ENCODE data around the gene TBC1D32.

TBC1D32 gene

DNA sequence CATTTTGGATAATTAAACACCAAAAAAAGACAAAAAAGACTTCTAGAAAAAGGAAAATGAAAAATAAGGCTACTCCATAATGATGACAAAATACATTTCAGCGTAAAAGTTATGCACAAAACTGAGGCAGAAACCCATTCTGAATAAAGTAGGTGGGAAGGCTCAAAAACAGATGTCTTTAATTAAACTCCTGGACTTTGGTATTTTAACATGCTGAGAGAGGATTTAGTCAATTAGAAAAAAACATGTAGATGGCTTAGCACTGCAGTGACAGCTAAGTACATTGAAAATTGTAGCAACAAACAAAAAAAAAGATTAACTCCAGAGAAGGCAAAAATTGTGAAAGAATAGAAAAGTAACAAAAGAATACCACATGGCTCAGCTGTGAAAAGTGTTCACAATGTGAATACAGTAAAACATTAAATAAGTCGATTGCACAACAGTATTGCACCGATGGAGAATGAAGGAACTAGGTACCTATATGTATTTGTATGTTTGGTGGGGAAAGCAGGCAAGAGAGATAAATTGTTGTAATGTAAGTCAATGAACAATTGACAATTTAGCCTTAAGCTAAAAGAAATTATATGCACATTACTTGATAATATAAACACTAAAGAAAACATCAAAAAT, 59.5 kb downstream of the TBC1D32 start:
- Histone ChIP-seq H3K9me3 (ENCODE audit: control insufficient read depth, insufficient read depth, low read length) (no peaks in the 10 kb centered on the region), H3K27me3 (ENCODE audit: control insufficient read depth, insufficient read depth, low read length) (no peaks in the 10 kb centered on the region), H3K4me1 (ENCODE audit: control insufficient read depth, insufficient read depth, low read length) (no peaks in the 10 kb centered on the region), H3K27ac (ENCODE audit: low read depth, low read length) (no peak overlapping the region), H3K4me3 (ENCODE audit: low read depth, low read length) (no peak overlapping the region), H3K9ac (ENCODE audit: low read depth, low read length) (no peak overlapping the region), H3K36me3 (ENCODE audit: control insufficient read depth, insufficient read depth, low read length) (no peaks in the 10 kb centered on the region)

DNA sequence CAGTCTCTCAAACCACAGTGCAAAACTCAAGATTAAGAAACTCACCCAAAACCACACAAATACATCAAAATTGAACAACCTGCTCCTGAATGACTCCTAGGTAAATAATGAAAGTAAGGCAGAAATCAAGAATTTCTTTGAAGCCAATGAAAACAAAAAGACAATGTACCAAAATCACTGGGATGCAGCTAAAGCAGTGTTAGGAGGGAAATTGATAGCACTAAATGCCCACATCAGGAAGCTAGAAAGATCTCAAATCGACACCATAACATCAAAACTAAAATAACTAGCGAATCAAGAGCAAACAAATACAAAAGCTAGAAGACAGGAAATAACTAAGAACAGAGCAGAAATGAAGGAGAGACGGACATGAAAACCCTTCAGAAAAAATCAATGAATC, 70.5 kb downstream of the TBC1D32 start:
- Histone ChIP-seq H3K36me3 (ENCODE audit: control insufficient read depth, insufficient read depth, low read length) (no peaks in the 10 kb centered on the region), H3K4me1 (ENCODE audit: control insufficient read depth, insufficient read depth, low read length) (no peaks in the 10 kb centered on the region), H3K27ac (ENCODE audit: low read depth, low read length) (no peak overlapping the region), H3K4me3 (ENCODE audit: low read depth, low read length) (no peak overlapping the region), H3K9ac (ENCODE audit: low read depth, low read length) (no peak overlapping the region), H3K27me3 (ENCODE audit: control insufficient read depth, insufficient read depth, low read length) (no peaks in the 10 kb centered on the region), H3K9me3 (ENCODE audit: control insufficient read depth, insufficient read depth, low read length) (peaks cover 14% of the 10 kb centered on the region)

DNA sequence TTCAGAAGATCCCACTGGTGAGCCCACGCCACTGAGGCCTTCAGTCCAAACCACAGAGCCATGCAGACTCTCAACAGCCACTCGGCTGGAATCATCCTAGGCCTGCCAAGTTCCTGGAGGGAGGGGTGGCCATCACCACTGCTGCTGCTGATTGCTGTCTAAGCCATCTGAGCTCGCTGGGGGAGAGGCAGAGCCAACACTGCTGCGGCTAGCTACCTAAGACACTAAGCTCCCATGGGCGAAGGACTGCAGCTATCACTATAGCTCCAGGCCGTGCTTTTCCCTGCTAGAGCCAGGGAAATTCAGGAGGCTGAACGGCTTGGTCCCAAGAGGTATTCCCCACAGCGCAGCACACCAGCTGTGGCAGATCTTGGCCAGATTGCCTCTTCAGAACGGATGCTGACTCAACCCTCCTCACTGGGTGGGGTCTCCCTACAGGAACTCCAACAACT, 73.6 kb downstream of the TBC1D32 start:
- Histone ChIP-seq H3K36me3 (ENCODE audit: control insufficient read depth, insufficient read depth, low read length) (no peaks in the 10 kb centered on the region), H3K27ac (ENCODE audit: low read depth, low read length) (no peak overlapping the region), H3K9ac (ENCODE audit: low read depth, low read length) (no peak overlapping the region), H3K4me1 (ENCODE audit: control insufficient read depth, insufficient read depth, low read length) (no peaks in the 10 kb centered on the region), H3K4me3 (ENCODE audit: low read depth, low read length) (no peak overlapping the region), H3K9me3 (ENCODE audit: control insufficient read depth, insufficient read depth, low read length) (no peaks in the 10 kb centered on the region), H3K27me3 (ENCODE audit: control insufficient read depth, insufficient read depth, low read length) (no peaks in the 10 kb centered on the region)

DNA sequence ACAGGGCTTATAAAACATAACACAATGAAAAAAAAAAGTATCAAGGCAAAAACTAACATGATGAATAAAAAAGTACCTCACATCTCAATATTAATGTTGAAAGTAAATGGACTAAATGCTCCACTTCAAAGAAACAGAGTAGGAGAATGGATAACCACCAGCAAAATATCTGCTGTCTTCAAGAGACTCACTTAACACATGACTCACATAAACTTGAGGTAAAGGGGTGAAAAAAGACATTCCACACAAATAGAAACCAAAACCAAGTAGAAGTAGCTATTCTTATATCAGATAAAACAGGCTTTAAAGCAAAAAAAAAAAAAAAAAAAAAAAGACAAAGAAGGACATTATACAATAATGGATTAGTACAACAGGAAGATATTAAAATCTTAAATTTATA, 86.9 kb downstream of the TBC1D32 start:
- H3K9ac ChIP-seq (ENCODE audit: low read depth, low read length): no peak overlapping the region
- H3K9me3 ChIP-seq (ENCODE audit: control insufficient read depth, insufficient read depth, low read length): no peaks in the 10 kb centered on the region
- no peaks in the 10 kb centered on the region for H3K27me3 ChIP-seq (ENCODE audit: control insufficient read depth, insufficient read depth, low read length)
- H3K4me3 ChIP-seq (ENCODE audit: low read depth, low read length): no peak overlapping the region
- no peak overlapping the region for H3K27ac ChIP-seq (ENCODE audit: low read depth, low read length)
- H3K36me3 ChIP-seq (ENCODE audit: control insufficient read depth, insufficient read depth, low read length): no peaks in the 10 kb centered on the region
- H3K4me1 ChIP-seq (ENCODE audit: control insufficient read depth, insufficient read depth, low read length): no peaks in the 10 kb centered on the region

DNA sequence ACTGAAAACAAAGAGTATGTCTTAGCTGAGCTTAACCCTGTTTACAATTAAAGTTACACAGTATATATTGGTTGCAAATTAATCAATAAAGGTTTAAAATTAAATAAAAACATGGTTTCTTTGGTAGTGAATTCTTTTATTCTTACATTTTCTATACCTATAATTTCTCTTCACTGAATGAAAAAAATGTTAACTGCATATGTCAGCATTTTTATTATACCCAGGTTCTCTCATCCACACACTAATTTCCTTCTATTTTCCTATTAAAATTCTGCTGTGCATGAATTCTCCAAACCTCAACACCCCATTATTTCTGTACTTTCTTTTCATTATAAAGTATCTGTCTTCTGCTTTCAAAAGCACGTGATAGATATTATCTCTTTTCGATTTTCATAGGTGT, 91.9 kb downstream of the TBC1D32 start:
- no peaks in the 10 kb centered on the region for H3K27me3 ChIP-seq (ENCODE audit: control insufficient read depth, insufficient read depth, low read length)
- peaks cover 3% of the 10 kb centered on the region; the same call in 1 of the 2 replicates for H3K4me1 ChIP-seq (ENCODE audit: control insufficient read depth, insufficient read depth, low read length)
- no peak overlapping the region for H3K4me3 ChIP-seq (ENCODE audit: low read depth, low read length)
- no peak overlapping the region for H3K9ac ChIP-seq (ENCODE audit: low read depth, low read length)
- H3K9me3 ChIP-seq (ENCODE audit: control insufficient read depth, insufficient read depth, low read length): no peaks in the 10 kb centered on the region
- H3K36me3 ChIP-seq (ENCODE audit: control insufficient read depth, insufficient read depth, low read length): no peaks in the 10 kb centered on the region
- no peak overlapping the region for H3K27ac ChIP-seq (ENCODE audit: low read depth, low read length)

DNA sequence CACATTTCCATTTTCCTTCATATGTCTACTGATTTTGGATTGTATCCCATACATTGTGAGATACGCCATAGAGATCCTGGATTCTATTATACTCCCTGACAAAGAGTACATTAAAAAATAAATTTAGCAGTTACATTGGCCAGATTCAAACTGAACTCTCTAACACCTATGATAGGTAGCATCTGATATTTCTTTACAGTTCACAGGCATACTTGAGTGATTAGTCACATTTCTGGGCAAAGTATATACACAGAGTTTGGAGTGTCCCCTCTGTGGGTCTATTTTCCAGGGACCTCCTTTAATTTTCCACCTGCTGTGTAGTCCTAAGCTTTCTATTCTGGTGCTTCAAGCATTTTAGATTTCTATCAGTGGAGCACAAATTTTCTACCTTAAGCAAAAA, 96.4 kb downstream of the TBC1D32 start:
- peaks cover 3% of the 10 kb centered on the region; the same call in 1 of the 2 replicates for H3K4me1 ChIP-seq (ENCODE audit: control insufficient read depth, insufficient read depth, low read length)
- H3K27ac ChIP-seq (ENCODE audit: low read depth, low read length): no peak overlapping the region

DNA sequence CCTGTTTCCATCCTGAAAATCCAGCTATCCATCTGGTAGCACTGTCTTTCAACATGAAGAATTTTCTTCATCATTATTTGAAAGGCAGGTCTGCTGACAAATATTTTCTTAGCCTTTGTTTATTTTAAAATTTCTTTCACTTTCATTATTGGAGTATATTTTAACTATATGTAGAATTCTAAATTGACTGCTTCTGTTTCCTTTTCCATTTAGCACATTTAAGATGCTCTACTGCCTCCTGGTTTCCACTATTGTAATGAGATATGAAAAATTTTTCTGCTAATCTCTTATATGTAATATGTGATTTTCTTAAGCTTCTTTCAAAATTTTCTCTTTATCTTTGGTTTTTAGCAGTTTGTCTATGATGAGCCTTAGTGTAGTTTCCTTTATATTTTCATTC, 97.3 kb downstream of the TBC1D32 start:
- no peak overlapping the region for H3K9ac ChIP-seq (ENCODE audit: low read depth, low read length)
- H3K36me3 ChIP-seq (ENCODE audit: control insufficient read depth, insufficient read depth, low read length): no peaks in the 10 kb centered on the region
- no peak overlapping the region for H3K27ac ChIP-seq (ENCODE audit: low read depth, low read length)
- no peaks in the 10 kb centered on the region for H3K9me3 ChIP-seq (ENCODE audit: control insufficient read depth, insufficient read depth, low read length)
- no peak overlapping the region for H3K4me3 ChIP-seq (ENCODE audit: low read depth, low read length)
- H3K27me3 ChIP-seq (ENCODE audit: control insufficient read depth, insufficient read depth, low read length): no peaks in the 10 kb centered on the region
- peaks cover 3% of the 10 kb centered on the region; the same call in 1 of the 2 replicates for H3K4me1 ChIP-seq (ENCODE audit: control insufficient read depth, insufficient read depth, low read length)

More for the DNA sequence above, 96.4 kb downstream of the TBC1D32 start:
- H3K36me3 ChIP-seq (ENCODE audit: control insufficient read depth, insufficient read depth, low read length): no peaks in the 10 kb centered on the region
- no peaks in the 10 kb centered on the region for H3K27me3 ChIP-seq (ENCODE audit: control insufficient read depth, insufficient read depth, low read length)
- no peak overlapping the region for H3K9ac ChIP-seq (ENCODE audit: low read depth, low read length)
- H3K9me3 ChIP-seq (ENCODE audit: control insufficient read depth, insufficient read depth, low read length): no peaks in the 10 kb centered on the region
- no peak overlapping the region for H3K4me3 ChIP-seq (ENCODE audit: low read depth, low read length)

DNA sequence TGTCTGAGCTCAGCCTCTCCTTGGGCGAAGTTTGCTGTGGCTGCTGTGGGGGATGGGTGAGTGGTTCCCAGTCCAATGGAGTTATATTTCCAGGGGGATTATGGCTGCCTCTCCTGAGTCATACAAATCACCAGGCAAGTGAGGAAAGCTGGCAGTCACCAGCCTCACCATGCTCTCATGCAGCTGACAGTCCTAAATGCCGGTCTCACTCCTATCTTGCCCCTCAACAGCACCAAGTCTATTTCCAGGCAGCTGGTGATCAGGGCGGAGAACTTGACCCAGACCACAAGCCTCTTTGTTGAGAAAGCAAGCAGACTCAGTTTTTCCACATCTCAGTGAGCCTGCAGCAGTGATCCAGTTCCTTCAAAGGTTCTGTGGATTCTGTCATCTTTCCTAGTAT, 98.9 kb downstream of the TBC1D32 start:
- Histone ChIP-seq H3K4me1 (ENCODE audit: control insufficient read depth, insufficient read depth, low read length) (no peaks in the 10 kb centered on the region), H3K36me3 (ENCODE audit: control insufficient read depth, insufficient read depth, low read length) (no peaks in the 10 kb centered on the region), H3K9ac (ENCODE audit: low read depth, low read length) (no peak overlapping the region), H3K9me3 (ENCODE audit: control insufficient read depth, insufficient read depth, low read length) (no peaks in the 10 kb centered on the region), H3K27me3 (ENCODE audit: control insufficient read depth, insufficient read depth, low read length) (no peaks in the 10 kb centered on the region), H3K27ac (ENCODE audit: low read depth, low read length) (no peak overlapping the region), H3K4me3 (ENCODE audit: low read depth, low read length) (no peak overlapping the region)

DNA sequence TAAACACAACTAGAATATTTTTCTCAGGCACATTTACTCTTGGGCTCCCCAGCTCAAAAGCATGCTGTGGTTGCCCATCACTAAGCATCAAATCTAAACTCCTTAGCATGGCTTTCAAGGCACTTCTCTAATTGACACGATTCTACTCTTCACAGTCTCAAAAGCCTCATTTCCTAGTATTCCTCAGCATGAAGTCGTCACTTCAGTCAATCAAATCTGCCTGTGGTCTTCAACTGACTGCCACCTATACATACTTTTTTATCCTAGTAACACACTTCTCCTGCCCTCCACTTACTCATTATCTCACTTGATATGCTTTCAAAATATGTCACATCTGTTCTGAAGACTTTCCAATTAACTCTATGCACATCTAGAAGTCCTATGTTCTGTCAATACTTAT, 110.3 kb downstream of the TBC1D32 start:
- H3K4me1 ChIP-seq (ENCODE audit: control insufficient read depth, insufficient read depth, low read length): no peaks in the 10 kb centered on the region
- no peak overlapping the region for H3K9ac ChIP-seq (ENCODE audit: low read depth, low read length)
- H3K36me3 ChIP-seq (ENCODE audit: control insufficient read depth, insufficient read depth, low read length): no peaks in the 10 kb centered on the region
- no peaks in the 10 kb centered on the region for H3K9me3 ChIP-seq (ENCODE audit: control insufficient read depth, insufficient read depth, low read length)
- no peak overlapping the region for H3K4me3 ChIP-seq (ENCODE audit: low read depth, low read length)
- no peaks in the 10 kb centered on the region for H3K27me3 ChIP-seq (ENCODE audit: control insufficient read depth, insufficient read depth, low read length)
- no peak overlapping the region for H3K27ac ChIP-seq (ENCODE audit: low read depth, low read length)

DNA sequence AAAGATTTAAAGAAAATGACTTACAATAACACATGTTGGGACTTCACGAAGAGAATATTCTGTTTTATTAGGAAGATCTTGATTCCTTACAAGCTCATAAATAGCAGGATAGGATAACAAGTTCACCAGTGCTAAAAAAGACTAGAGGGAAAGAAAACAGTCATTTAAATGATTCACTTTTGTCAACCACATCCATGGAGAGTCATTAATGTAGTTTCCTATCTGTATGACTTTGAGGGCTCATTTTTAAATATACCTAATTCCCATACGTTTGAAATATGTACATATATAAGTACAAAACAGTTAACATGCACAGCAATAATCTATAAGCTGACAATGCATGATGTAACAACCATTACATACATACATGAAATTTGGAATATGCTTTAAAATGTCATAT, 111.1 kb downstream of the TBC1D32 start:
- no peaks in the 10 kb centered on the region for H3K9me3 ChIP-seq (ENCODE audit: control insufficient read depth, insufficient read depth, low read length)
- H3K4me1 ChIP-seq (ENCODE audit: control insufficient read depth, insufficient read depth, low read length): no peaks in the 10 kb centered on the region
- H3K36me3 ChIP-seq (ENCODE audit: control insufficient read depth, insufficient read depth, low read length): no peaks in the 10 kb centered on the region
- H3K9ac ChIP-seq (ENCODE audit: low read depth, low read length): no peak overlapping the region
- no peak overlapping the region for H3K27ac ChIP-seq (ENCODE audit: low read depth, low read length)
- no peak overlapping the region for H3K4me3 ChIP-seq (ENCODE audit: low read depth, low read length)
- no peaks in the 10 kb centered on the region for H3K27me3 ChIP-seq (ENCODE audit: control insufficient read depth, insufficient read depth, low read length)

DNA sequence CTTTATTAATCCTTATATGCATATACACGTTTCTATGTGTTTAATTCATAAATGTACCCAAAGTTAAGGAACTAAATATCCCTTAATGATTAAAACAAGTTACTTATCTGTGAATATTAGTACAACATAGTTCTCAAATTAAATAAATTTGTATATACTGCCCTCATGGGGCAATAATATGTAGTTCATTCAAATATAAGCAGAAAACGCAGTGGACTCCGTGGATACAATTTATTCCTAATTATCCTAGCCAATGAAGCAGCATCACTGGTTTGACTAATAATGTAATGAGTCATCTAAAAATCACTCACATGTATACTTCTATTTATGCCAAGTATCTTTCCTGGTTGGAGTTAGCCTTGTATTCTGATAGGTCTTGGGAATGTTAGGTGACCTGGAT, 111.6 kb downstream of the TBC1D32 start:
- no peaks in the 10 kb centered on the region for H3K9me3 ChIP-seq (ENCODE audit: control insufficient read depth, insufficient read depth, low read length)
- H3K36me3 ChIP-seq (ENCODE audit: control insufficient read depth, insufficient read depth, low read length): no peaks in the 10 kb centered on the region
- no peaks in the 10 kb centered on the region for H3K4me1 ChIP-seq (ENCODE audit: control insufficient read depth, insufficient read depth, low read length)
- no peak overlapping the region for H3K4me3 ChIP-seq (ENCODE audit: low read depth, low read length)
- no peak overlapping the region for H3K27ac ChIP-seq (ENCODE audit: low read depth, low read length)
- no peak overlapping the region for H3K9ac ChIP-seq (ENCODE audit: low read depth, low read length)
- no peaks in the 10 kb centered on the region for H3K27me3 ChIP-seq (ENCODE audit: control insufficient read depth, insufficient read depth, low read length)
